HG03342 (cell line): Measurements from ENCODE around the gene NFAM1.

Source experiments
- ATAC-seq: cut with Tn5 transposase; IDR thresholded peaks from one replicate; pipeline ENCODE4 v1.9.1; 2021; ENCODE audit warnings: mild to moderate bottlenecking, moderate library complexity; ENCODE audit not compliant: unreplicated experiment

Gene NFAM1

DNA sequence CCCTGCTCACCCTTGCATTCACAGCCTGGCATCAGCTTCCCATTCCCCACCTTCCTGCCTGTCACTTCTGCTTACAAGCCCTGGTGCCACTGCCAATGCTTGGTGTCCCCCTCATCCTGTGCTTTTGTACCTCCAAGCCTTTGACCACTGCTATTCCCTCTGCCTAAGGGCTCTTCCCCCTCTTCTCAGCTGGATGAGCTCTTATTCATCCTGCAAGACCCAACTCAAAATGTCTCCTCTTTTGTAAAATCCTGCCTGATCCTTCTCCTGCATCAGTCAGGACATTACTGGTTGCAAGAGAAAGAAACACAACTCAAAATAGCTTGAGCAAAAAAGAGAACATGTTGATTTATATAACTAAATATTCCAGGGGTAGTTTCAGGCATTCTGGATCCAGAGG, 94.8 kb downstream of the NFAM1 start:
- ATAC-seq: no peak

GRCh38 chr22:42336527-42337227, 95.5 kb downstream of the NFAM1 start:
- ATAC-seq: no peak

DNA sequence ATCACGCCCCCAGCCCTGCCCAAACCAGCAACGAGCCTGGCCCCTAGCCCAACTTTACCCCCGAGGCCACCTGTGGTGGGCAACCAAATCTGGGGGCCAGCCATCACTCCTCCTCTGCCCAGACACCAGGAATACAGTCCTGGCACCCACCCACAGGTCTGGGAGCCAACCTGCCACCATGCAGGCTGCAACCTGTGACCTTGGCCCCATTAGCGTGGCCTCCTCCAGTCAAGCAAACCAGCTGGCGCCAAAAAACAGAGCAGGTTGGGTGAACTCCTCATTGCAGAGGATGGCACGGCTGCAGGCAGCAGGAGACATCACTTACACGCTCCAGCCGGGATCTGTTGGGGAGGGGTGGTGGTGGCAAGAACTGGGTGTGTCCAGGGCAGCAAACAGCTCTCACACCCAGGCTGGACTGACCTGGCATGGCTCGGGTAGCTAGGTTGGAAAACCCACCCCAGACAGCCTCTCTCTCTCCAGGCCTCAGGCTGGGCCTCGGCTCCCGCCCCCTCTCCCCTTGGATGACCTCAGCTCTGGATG, 96.3 kb downstream of the NFAM1 start:
- no peak for ATAC-seq

DNA sequence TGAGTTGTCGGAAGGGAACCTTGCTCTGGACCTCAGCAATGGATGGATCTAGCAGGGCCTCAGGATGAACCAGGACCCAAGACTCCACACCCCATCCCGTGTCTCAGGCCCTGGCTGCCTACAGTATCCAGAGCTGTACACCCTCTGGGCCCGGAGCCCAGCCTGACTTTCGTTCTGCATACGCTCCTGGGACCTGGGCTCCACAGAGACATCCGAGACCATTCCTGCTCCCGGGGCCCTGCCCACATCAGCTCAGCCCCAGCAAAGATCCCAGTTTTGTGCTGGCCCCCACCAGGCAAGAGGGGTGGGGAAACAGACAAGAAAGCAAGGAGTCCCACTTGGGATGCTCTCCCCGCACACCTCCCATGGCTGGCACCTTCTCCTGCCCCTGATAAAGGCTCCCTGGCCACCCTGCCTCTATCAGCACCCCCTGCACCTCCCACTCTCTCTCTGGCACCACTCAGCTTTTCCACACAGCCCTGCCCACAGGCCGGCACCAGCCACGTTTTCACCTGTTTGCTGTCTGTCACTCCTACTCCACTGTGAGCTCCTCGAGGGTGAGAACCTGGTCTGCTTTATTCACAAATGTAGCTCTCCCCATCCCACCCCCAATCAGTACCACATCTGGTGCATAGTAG, 97.2 kb downstream of the NFAM1 start:
- ATAC-seq: no peak

DNA sequence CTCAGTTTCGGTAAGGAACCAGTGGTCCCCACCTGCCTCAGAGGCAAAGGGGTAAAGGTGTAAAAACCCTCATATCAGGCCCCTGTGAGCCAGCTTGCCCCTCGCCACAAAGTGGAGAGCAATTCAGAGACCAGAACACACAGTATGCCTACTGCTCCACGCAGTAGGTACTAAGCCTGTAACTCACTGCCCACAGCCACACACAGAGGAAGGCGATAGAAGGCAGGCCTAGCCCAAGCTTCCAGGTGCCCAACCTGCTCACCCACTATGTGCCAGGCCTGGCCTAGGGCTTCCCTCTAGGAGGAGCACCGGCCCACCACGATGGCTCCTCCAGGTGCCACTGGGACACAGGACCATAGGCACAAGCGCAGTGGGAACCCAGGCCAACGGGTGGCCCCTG, 98.7 kb downstream of the NFAM1 start:
- ATAC-seq: no peak

GRCh38 chr22:42332089-42332488, 100.1 kb downstream of the NFAM1 start:
- ATAC-seq: no peak

DNA sequence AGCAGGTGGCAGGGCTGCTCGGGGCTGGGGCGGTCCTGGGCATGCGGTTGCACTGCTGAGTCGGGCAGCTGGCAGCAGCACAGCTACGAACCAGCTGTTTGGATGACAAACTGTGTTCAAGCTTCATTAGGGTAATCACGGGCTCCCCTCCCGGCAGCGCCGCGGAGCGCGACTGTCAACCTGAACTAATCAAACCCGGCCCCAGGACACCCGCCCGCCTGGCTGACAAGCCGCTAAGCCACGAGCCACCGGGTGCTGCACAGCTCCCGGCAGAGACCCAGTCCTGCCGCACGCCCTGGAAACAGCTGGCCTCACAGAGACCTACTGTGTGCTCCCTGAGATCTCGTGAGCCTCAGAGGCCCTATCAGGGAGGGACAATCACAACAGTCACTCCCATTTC, 101.2 kb downstream of the NFAM1 start:
- ATAC-seq: no peak
